Right atrium auricular region (tissue), 2 donors: ENCODE measurements around the gene KIAA1549. TPM values are rescaled to one million over a fixed set of nuclear protein-coding genes. Genes with fewer than 3 reads are reported as not detected.
"Not testable (repeated sequence)": the region's sequence is repeated elsewhere in the genome, so short reads cannot be mapped to it uniquely, and the experiment has no call there.

Experiments used
- DNase-seq: peaks from one replicate; pipeline ENCODE4 v3.0.0-alpha.2; 2019; ENCODE audit warnings: low spot score
- H3K27ac ChIP-seq, 2 donors: fragments of 200-600 bp; sonication (generic); 1 replicate in 1 of 2; 2 replicates in 1 of 2; pipeline ENCODE4 v1.5.1; 2016 to 2019
- H3K27me3 ChIP-seq, 2 donors: fragments of 200-600 bp; sonication (generic); one replicate each; pipeline versions ENCODE4 v1.5.1 to v1.6.0; 2017 to 2019
- H3K36me3 ChIP-seq: fragments of 200-600 bp; sonication (generic); one replicate; pipeline ENCODE4 v1.5.1; 2016
- H3K4me1 ChIP-seq, 2 donors: fragments of 200-600 bp; sonication (generic); one replicate each; pipeline versions ENCODE4 v1.5.1 to v1.6.0; 2017 to 2019
- H3K4me3 ChIP-seq, 2 donors: fragments of 200-600 bp; sonication (generic); 1 replicate in 1 of 2; 2 replicates in 1 of 2; pipeline ENCODE4 v1.5.1; 2017 to 2019; ENCODE audit warnings: mild to moderate bottlenecking in 1 of 2, moderate library complexity in 1 of 2
- H3K9me3 ChIP-seq, 2 donors: fragments of 200-600 bp; sonication (generic); one replicate each; pipeline ENCODE4 v1.5.1; 2019
- total RNA-seq, 2 donors: library from RNA; depleted of rRNA; stranded (reverse); fragments of >200 nt; gene quantifications; one replicate each; pipeline ENCODE4 v1.1.0, GENCODE V29; 2016
- TF ChIP-seq, protein P1 (sequence below), 2 donors: fragments of 200-600 bp; sonication (generic); IDR thresholded peaks; one replicate each; pipeline ENCODE4 v1.5.1; 2019; ENCODE audit warnings: antibody characterized with exemption in 2 of 2

Gene KIAA1549
- total RNA-seq, 2 donors from 2014 or later: 0.85 to 1.4 TPM

DNA sequence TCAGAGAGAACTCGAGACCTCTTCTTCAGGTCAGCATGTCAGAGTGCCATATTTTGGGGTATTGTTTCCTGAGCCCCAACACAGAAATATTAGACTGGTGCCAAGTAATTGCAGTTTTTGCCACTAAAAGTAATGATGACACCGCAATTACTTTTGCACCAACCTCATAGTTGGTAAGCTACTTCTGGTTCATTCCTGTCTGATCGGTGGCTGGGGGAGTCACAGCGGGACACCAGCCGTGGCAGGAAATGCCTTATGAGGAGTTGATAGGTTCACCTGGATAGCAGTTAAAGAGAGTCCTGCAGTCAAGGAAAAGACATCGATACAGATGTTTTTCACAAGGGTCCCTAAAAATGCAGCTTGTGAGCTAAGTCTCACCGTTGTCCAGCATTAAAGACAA, 159.3 kb downstream of the KIAA1549 start:
- Histone ChIP-seq H3K4me1 (no peaks in the 10 kb centered on the region), H3K27ac (no peak overlapping the region), H3K27me3 (no peaks in the 10 kb centered on the region), H3K36me3 (no peaks in the 10 kb centered on the region), H3K4me3 (no peak overlapping the region), H3K9me3 (no peaks in the 10 kb centered on the region)
- no peak for DNase-seq
- TF ChIP-seq, protein P1, sequence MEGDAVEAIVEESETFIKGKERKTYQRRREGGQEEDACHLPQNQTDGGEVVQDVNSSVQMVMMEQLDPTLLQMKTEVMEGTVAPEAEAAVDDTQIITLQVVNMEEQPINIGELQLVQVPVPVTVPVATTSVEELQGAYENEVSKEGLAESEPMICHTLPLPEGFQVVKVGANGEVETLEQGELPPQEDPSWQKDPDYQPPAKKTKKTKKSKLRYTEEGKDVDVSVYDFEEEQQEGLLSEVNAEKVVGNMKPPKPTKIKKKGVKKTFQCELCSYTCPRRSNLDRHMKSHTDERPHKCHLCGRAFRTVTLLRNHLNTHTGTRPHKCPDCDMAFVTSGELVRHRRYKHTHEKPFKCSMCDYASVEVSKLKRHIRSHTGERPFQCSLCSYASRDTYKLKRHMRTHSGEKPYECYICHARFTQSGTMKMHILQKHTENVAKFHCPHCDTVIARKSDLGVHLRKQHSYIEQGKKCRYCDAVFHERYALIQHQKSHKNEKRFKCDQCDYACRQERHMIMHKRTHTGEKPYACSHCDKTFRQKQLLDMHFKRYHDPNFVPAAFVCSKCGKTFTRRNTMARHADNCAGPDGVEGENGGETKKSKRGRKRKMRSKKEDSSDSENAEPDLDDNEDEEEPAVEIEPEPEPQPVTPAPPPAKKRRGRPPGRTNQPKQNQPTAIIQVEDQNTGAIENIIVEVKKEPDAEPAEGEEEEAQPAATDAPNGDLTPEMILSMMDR (IDR thresholded peaks at IDR 0.05): no peak

DNA sequence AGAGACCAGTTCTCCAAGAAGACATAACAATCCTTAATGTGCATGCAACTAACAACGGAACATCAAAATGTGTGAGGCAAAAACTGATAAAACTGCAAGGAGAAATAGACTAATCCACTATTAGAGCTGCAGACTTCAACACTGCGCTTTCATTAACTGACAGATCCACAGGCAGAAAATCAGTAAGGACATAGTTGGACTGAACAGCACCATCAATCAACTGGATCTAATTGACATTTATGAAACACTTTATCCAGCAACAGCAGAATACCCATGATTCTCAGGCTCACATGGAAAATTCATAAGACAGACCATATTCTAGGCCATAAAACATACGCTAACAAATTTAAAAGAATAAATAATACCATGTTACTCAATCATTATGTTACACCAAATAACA, 161.6 kb downstream of the KIAA1549 start:
- no peak overlapping the region for H3K27ac ChIP-seq
- H3K9me3 ChIP-seq: no peaks in the 10 kb centered on the region
- no peak for DNase-seq
- no peak overlapping the region for H3K4me3 ChIP-seq
- TF ChIP-seq, protein P1 (IDR thresholded peaks at IDR 0.05): no peak
- no peaks in the 10 kb centered on the region for H3K27me3 ChIP-seq
- no peaks in the 10 kb centered on the region for H3K36me3 ChIP-seq
- no peaks in the 10 kb centered on the region for H3K4me1 ChIP-seq

DNA sequence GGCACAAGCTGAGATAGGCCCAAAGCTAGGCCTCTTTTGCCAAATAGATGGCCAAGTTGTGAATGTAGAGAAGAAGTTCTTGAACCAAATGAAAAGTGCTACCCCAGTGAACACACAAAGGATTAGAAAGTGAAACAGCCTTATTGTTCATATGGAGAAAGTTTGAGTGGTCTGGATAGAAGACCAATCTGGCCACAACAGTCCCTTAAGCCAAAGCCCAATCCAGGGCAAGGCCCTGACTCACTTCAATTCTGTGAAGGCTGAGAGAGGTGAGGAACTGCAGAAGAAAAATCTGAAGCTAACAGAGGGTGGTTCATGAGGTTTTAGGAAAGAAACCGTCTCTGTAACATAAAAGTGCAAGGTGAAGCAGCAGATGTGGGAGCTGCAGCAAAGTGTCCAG, 164.5 kb downstream of the KIAA1549 start:
- DNase-seq: no peak
- Histone ChIP-seq H3K36me3 (no peaks in the 10 kb centered on the region), H3K4me3 (no peak overlapping the region), H3K27me3 (no peaks in the 10 kb centered on the region), H3K9me3 (no peaks in the 10 kb centered on the region), H3K4me1 (no peaks in the 10 kb centered on the region), H3K27ac (no peak overlapping the region)
- TF ChIP-seq, protein P1 (IDR thresholded peaks at IDR 0.05): no peak

DNA sequence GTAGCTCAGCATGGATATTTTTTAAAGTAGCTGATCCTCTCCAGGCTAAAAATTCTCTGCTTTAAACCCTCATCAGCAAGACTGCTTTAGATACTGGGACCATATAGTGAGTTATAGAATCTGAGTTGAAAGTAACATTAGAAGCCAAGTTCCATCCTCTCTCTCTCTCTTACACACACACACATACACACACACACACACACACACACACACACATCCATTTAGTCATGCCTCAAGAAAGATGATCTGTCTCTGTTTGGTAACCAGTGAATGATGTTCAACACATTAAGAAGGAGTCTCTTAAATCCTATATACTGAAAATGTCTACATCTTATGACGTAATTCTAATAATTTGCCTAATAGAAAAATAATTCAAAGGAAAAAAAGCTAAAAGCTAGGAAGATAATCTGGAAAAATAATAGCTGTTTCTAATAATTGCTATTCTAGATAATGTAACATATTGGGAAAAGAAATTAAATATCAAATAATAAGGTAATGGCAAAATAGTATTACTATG, 166.3 kb downstream of the KIAA1549 start:
- TF ChIP-seq, protein P1 (IDR thresholded peaks at IDR 0.05): no peak
- DNase-seq: no peak

DNA sequence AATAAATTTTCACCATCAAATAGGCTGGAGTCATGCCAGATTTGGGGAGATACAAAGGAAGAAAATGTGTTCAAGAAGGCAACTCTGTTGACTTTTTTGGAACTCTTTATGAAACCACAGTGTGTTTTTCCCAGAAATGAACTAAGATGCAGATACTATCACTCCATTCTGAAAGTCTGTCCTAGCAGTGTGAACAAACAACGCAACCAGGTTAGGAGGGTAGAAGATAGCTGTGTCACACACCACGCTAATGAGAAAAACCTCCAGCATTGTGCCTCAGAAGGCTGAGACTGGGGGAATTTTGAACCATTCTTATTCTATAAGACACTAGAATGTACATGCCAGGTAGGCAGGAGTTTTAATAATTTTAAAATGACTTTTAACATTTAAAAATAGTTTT, 167.2 kb downstream of the KIAA1549 start:
- Histone ChIP-seq H3K4me1 (no peaks in the 10 kb centered on the region), H3K27me3 (no peaks in the 10 kb centered on the region), H3K9me3 (no peaks in the 10 kb centered on the region), H3K36me3 (no peaks in the 10 kb centered on the region), H3K4me3 (no peak overlapping the region), H3K27ac (no peak overlapping the region)
- TF ChIP-seq, protein P1 (IDR thresholded peaks at IDR 0.05): no peak
- no peak for DNase-seq

More for the DNA sequence above, 166.3 kb downstream of the KIAA1549 start:
- no peak overlapping the region for H3K27ac ChIP-seq
- no peaks in the 10 kb centered on the region for H3K4me1 ChIP-seq
- no peaks in the 10 kb centered on the region for H3K9me3 ChIP-seq
- no peaks in the 10 kb centered on the region for H3K36me3 ChIP-seq
- H3K27me3 ChIP-seq: no peaks in the 10 kb centered on the region
- H3K4me3 ChIP-seq: no peak overlapping the region

DNA sequence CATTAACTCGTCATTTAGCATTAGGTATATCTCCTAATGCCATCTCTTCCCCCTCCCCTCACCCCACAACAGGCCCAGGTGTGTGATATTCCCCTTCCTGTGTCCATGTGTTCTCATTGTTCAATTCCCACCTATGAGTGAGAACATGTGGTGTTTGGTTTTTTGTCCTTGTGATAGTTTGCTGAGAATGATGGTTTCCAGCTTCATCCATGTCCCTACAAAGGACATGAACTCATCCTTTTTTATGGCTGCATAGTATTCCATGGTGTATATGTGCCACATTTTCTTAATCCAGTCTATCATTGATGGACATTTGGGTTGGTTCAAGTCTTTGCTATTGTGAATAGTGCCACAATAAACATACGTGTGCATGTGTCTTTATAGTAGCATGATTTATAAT, 169.9 kb downstream of the KIAA1549 start:
- not testable (repeated sequence) for DNase-seq, H3K27ac ChIP-seq, H3K9me3 ChIP-seq, H3K4me3 ChIP-seq, H3K27me3 ChIP-seq, H3K36me3 ChIP-seq, H3K4me1 ChIP-seq
